Trophoblast cell (in vitro differentiated cells and primary cell): ENCODE measurements around the gene XDH.

Source experiments
- DNase-seq, 2 donors: peaks; one replicate each; pipeline ENCODE4 v3.0.0-alpha.2; 2016
- H2AFZ ChIP-seq: 2 replicates; pipeline ENCODE4 v1.6.1; 2013; ENCODE audit warnings: low read length, moderate library complexity, mild to moderate bottlenecking; ENCODE audit not compliant: insufficient read depth, poor library complexity
- H2AK5ac ChIP-seq: 2 replicates; pipeline ENCODE4 v1.6.1; 2013; ENCODE audit warnings: mild to moderate bottlenecking, low read length
- H2BK120ac ChIP-seq: 2 replicates; pipeline ENCODE4 v1.6.1; 2013; ENCODE audit warnings: low read length, mild to moderate bottlenecking, moderate library complexity; ENCODE audit not compliant: insufficient read depth, poor library complexity
- H2BK12ac ChIP-seq: 2 replicates; pipeline ENCODE4 v1.6.1; 2013; ENCODE audit warnings: mild to moderate bottlenecking, low read length, moderate library complexity
- H2BK5ac ChIP-seq: 2 replicates; pipeline ENCODE4 v1.6.1; 2013; ENCODE audit warnings: low read length, low read depth, moderate library complexity, mild to moderate bottlenecking; ENCODE audit not compliant: poor library complexity
- H3K14ac ChIP-seq: 2 replicates; pipeline ENCODE4 v1.6.1; 2013; ENCODE audit warnings: mild to moderate bottlenecking, low read length
- H3K18ac ChIP-seq: 2 replicates; pipeline ENCODE4 v1.6.1; 2013; ENCODE audit warnings: mild to moderate bottlenecking, low read length
- H3K23ac ChIP-seq: 2 replicates; pipeline ENCODE4 v1.6.1; 2013; ENCODE audit warnings: low read length
- H3K27ac ChIP-seq: 2 replicates; pipeline ENCODE4 v1.5.1; 2013; ENCODE audit warnings: low read depth, mild to moderate bottlenecking, inconsistent platforms, low read length, moderate library complexity
- H3K27me3 ChIP-seq: 2 replicates; pipeline ENCODE4 v1.6.1; 2013; ENCODE audit warnings: inconsistent platforms, mild to moderate bottlenecking, low read length, moderate library complexity; ENCODE audit not compliant: insufficient read depth
- H3K36me3 ChIP-seq, 2 experiments: 1 replicate in 1 of 2; 2 replicates in 1 of 2; pipeline ENCODE4 v1.6.1; 2013; ENCODE audit warnings: low read length in 2 of 2, mild to moderate bottlenecking in 2 of 2, moderate library complexity in 1 of 2; ENCODE audit not compliant: insufficient read depth in 2 of 2, control insufficient read depth in 1 of 2
- H3K4ac ChIP-seq: 2 replicates; pipeline ENCODE4 v1.6.1; 2013; ENCODE audit warnings: low read depth, mild to moderate bottlenecking, low read length, moderate library complexity
- H3K4me1 ChIP-seq, 2 experiments: 1 replicate in 1 of 2; 2 replicates in 1 of 2; pipeline ENCODE4 v1.6.1; 2013; ENCODE audit warnings: low read length in 2 of 2, mild to moderate bottlenecking in 2 of 2, moderate library complexity in 1 of 2; ENCODE audit not compliant: insufficient read depth in 2 of 2, control insufficient read depth in 1 of 2
- H3K4me2 ChIP-seq: 2 replicates; pipeline ENCODE4 v1.6.1; 2013; ENCODE audit warnings: inconsistent platforms, mild to moderate bottlenecking, low read length, moderate library complexity
- H3K4me3 ChIP-seq: 2 replicates; pipeline ENCODE4 v1.5.1; 2013; ENCODE audit warnings: mild to moderate bottlenecking, low read depth, low read length, inconsistent platforms
- H3K79me1 ChIP-seq: one replicate; pipeline ENCODE4 v1.6.1; 2013; ENCODE audit warnings: low read length
- H3K79me2 ChIP-seq: 2 replicates; pipeline ENCODE4 v1.6.1; 2013; ENCODE audit warnings: low read length, mild to moderate bottlenecking; ENCODE audit not compliant: control insufficient read depth, insufficient read depth, poor library complexity
- H3K9ac ChIP-seq: 2 replicates; pipeline ENCODE4 v1.6.1; 2013; ENCODE audit warnings: mild to moderate bottlenecking, low read length
- H3K9me3 ChIP-seq: 2 replicates; pipeline ENCODE4 v1.6.1; 2013; ENCODE audit warnings: low read depth, mild to moderate bottlenecking, control low read depth, inconsistent platforms, low read length; ENCODE audit not compliant: insufficient read depth
- H4K12ac ChIP-seq: 2 replicates; pipeline ENCODE4 v1.6.1; 2013; ENCODE audit warnings: low read depth, mild to moderate bottlenecking, low read length, moderate library complexity
- H4K8ac ChIP-seq: 2 replicates; pipeline ENCODE4 v1.6.1; 2013; ENCODE audit warnings: low read depth, mild to moderate bottlenecking, low read length, moderate library complexity
- H4K91ac ChIP-seq: one replicate; pipeline ENCODE4 v1.6.1; 2013; ENCODE audit warnings: low read depth, mild to moderate bottlenecking, low read length, moderate library complexity
- WGBS: extraction: QIAGEN DNeasy Blood & Tissue Kit; methylation state at CpG from one replicate; pipeline ENCODE4 v1.1.7; 2013; ENCODE audit warnings: missing lambda C conversion rate; ENCODE audit not compliant: insufficient read length, insufficient coverage; ENCODE audit errors: extremely low coverage; 5-methylcytosine and 5-hydroxymethylcytosine counted together

XDH gene

GRCh38 chr2:31299547-31299946, 115.0 kb downstream of the XDH start:
- no peaks in the 10 kb centered on the region for H3K36me3 ChIP-seq
- H2BK5ac ChIP-seq, result no peak overlapping the region
- H4K12ac ChIP-seq, result no peak overlapping the region
- no peak overlapping the region for H3K4me3 ChIP-seq
- no peak for DNase-seq
- no peak overlapping the region for H2AFZ ChIP-seq
- no peak overlapping the region for H2BK120ac ChIP-seq
- H3K18ac ChIP-seq, result no peak overlapping the region
- H2BK12ac ChIP-seq, result no peak overlapping the region
- no peak overlapping the region for H3K9ac ChIP-seq
- H2AK5ac ChIP-seq, result no peak overlapping the region
- H3K27me3 ChIP-seq, result no peaks in the 10 kb centered on the region
- peaks cover 11 to 15% of the 10 kb centered on the region in 2 experiments for H3K4me1 ChIP-seq
- no peak overlapping the region for H4K91ac ChIP-seq
- H3K79me1 ChIP-seq, result peaks cover 9% of the 10 kb centered on the region
- no peak overlapping the region for H4K8ac ChIP-seq
- no peaks in the 10 kb centered on the region for H3K9me3 ChIP-seq
- WGBS, result no CpG with 5 or more reads among the region's 4 CpGs
- H3K14ac ChIP-seq, result no peak overlapping the region
- no peaks in the 10 kb centered on the region for H3K79me2 ChIP-seq
- no peak overlapping the region for H3K4ac ChIP-seq
- H3K27ac ChIP-seq, result no peak overlapping the region
- no peak overlapping the region for H3K23ac ChIP-seq
- H3K4me2 ChIP-seq, result no peak overlapping the region

GRCh38 chr2:31297751-31298150, 116.8 kb downstream of the XDH start:
- no peaks in the 10 kb centered on the region for H3K27me3 ChIP-seq
- no peak overlapping the region for H4K91ac ChIP-seq
- DNase-seq, result peak; percentile 40 to 56
- no peak overlapping the region for H3K9ac ChIP-seq
- no peaks in the 10 kb centered on the region for H3K79me2 ChIP-seq
- peaks cover 3 to 5% of the 10 kb centered on the region in 2 experiments for H3K4me1 ChIP-seq
- no peak overlapping the region for H3K18ac ChIP-seq
- no peak overlapping the region for H3K14ac ChIP-seq
- no peak overlapping the region for H3K4me3 ChIP-seq
- H3K36me3 ChIP-seq, result no peaks in the 10 kb centered on the region
- H2BK120ac ChIP-seq, result no peak overlapping the region
- no peak overlapping the region for H4K12ac ChIP-seq
- peaks cover 5% of the 10 kb centered on the region for H3K79me1 ChIP-seq
- no peak overlapping the region for H2BK5ac ChIP-seq
- H2AFZ ChIP-seq, result no peak overlapping the region
- H3K4ac ChIP-seq, result no peak overlapping the region
- H2BK12ac ChIP-seq, result no peak overlapping the region
- no peak overlapping the region for H4K8ac ChIP-seq
- H3K23ac ChIP-seq, result no peak overlapping the region
- no peak overlapping the region for H3K27ac ChIP-seq
- WGBS, result no CpG with 5 or more reads among the region's 1 CpG
- no peak overlapping the region for H3K4me2 ChIP-seq
- no peaks in the 10 kb centered on the region for H3K9me3 ChIP-seq
- H2AK5ac ChIP-seq, result no peak overlapping the region

GRCh38 chr2:31296641-31297287, 117.8 kb downstream of the XDH start:
- no peak overlapping the region for H3K23ac ChIP-seq
- no peak overlapping the region for H2BK12ac ChIP-seq
- peaks cover 2% of the 10 kb centered on the region for H3K79me1 ChIP-seq
- no peaks in the 10 kb centered on the region for H3K27me3 ChIP-seq
- H4K91ac ChIP-seq, result no peak overlapping the region
- H2BK5ac ChIP-seq, result no peak overlapping the region
- H3K4ac ChIP-seq, result no peak overlapping the region
- no peak overlapping the region for H3K4me2 ChIP-seq
- no peak overlapping the region for H2BK120ac ChIP-seq
- H4K8ac ChIP-seq, result no peak overlapping the region
- no peak overlapping the region for H3K9ac ChIP-seq
- H3K4me3 ChIP-seq, result peak overlapping the region; percentile 25
- no peaks in the 10 kb centered on the region for H3K9me3 ChIP-seq
- H3K4me1 ChIP-seq, result peaks cover 3% of the 10 kb centered on the region in 2 experiments
- DNase-seq, result no peak
- H2AFZ ChIP-seq, result no peak overlapping the region
- H3K18ac ChIP-seq, result no peak overlapping the region
- no peak overlapping the region for H3K14ac ChIP-seq
- no peak overlapping the region for H4K12ac ChIP-seq
- no peak overlapping the region for H2AK5ac ChIP-seq
- no peaks in the 10 kb centered on the region for H3K79me2 ChIP-seq
- no peak overlapping the region for H3K27ac ChIP-seq
- no CpG with 5 or more reads among the region's 8 CpGs for WGBS
- no peaks in the 10 kb centered on the region for H3K36me3 ChIP-seq

GRCh38 chr2:31294196-31294595, 120.3 kb downstream of the XDH start:
- Histone ChIP-seq H2AK5ac (no peak overlapping the region), H2BK120ac (no peak overlapping the region), H3K79me1 (peaks cover 4% of the 10 kb centered on the region), H4K8ac (no peak overlapping the region), H3K9me3 (no peaks in the 10 kb centered on the region), H3K4ac (no peak overlapping the region), H3K4me3 (no peak overlapping the region), H4K12ac (no peak overlapping the region), H4K91ac (no peak overlapping the region), H3K4me2 (no peak overlapping the region), H2BK12ac (no peak overlapping the region), H3K27ac (no peak overlapping the region), H2AFZ (no peak overlapping the region), H3K4me1 (peaks cover 3% of the 10 kb centered on the region in 2 experiments), H3K18ac (no peak overlapping the region), H3K79me2 (no peaks in the 10 kb centered on the region), H3K9ac (no peak overlapping the region), H2BK5ac (no peak overlapping the region), H3K23ac (no peak overlapping the region), H3K27me3 (no peaks in the 10 kb centered on the region), H3K36me3 (no peaks in the 10 kb centered on the region), H3K14ac (no peak overlapping the region)
- WGBS, result no CpG with 5 or more reads among the region's 1 CpG
- no peak for DNase-seq
